H1 (cell line): ENCODE measurements around the gene KRTAP10-5.

Source experiments
- CBX8 ChIP-seq: fragments of 300-800, 300-1000 bp; sonication (generic); IDR thresholded peaks from 2 replicates; pipeline ENCODE4 v1.7.1; 2016; ENCODE audit warnings: low read depth, low read length, borderline replicate concordance
- EP300 ChIP-seq, 2 experiments: IDR thresholded peaks; 1 replicate in 1 of 2; 2 replicates in 1 of 2; pipeline ENCODE4 v1.6.1; 2011 to 2012; ENCODE audit warnings: low read depth in 2 of 2, low read length in 2 of 2, mild to moderate bottlenecking in 2 of 2, borderline replicate concordance in 1 of 2, inconsistent platforms in 1 of 2, moderate library complexity in 1 of 2
- EZH2 ChIP-seq: fragments of 200-600 bp; sonication (generic); IDR thresholded peaks from 2 replicates; pipeline ENCODE4 v1.7.1; 2012; ENCODE audit warnings: low read depth, mild to moderate bottlenecking, moderate library complexity, low read length, inconsistent platforms; ENCODE audit not compliant: severe bottlenecking
- GTF2F1 ChIP-seq: IDR thresholded peaks from 2 replicates; pipeline ENCODE4 v1.6.1; 2012; ENCODE audit warnings: low read depth, low read length, improper control_type of control experiment, borderline replicate concordance
- HDAC2 ChIP-seq, 2 experiments: fragments of 300-600 bp in 1 of 2; sonication (generic) in 1 of 2; IDR thresholded peaks; 2 replicates each; pipeline ENCODE4 v1.6.1; 2011 to 2012; ENCODE audit warnings: low read depth in 2 of 2, low read length in 2 of 2, mild to moderate bottlenecking in 2 of 2, moderate library complexity in 2 of 2, borderline replicate concordance in 1 of 2, inconsistent platforms in 1 of 2
- JUN ChIP-seq: IDR thresholded peaks from 2 replicates; pipeline ENCODE4 v1.6.1; 2011; ENCODE audit warnings: low read depth, mild to moderate bottlenecking, improper control_type of control experiment, low read length
- POLR2AphosphoS5 ChIP-seq: IDR thresholded peaks from 2 replicates; pipeline ENCODE4 v1.6.1; 2011; ENCODE audit warnings: low read depth, low read length
- RFX5 ChIP-seq: IDR thresholded peaks from 2 replicates; pipeline ENCODE4 v1.6.1; 2011; ENCODE audit warnings: low read depth, low read length, improper control_type of control experiment, borderline replicate concordance
- TF ChIP-seq, protein P1 (sequence below), 3 experiments: IDR thresholded peaks; 1 replicate in 2 of 3; 2 replicates in 1 of 3; pipeline versions ENCODE4 v1.5.1 to v1.6.1; 2011; ENCODE audit warnings: low read length in 3 of 3, mild to moderate bottlenecking in 3 of 3, inconsistent platforms in 2 of 3, low read depth in 1 of 3, moderate library complexity in 1 of 3; ENCODE audit not compliant: insufficient read depth in 1 of 3; ENCODE audit errors: control extremely low read depth in 1 of 3
- TF ChIP-seq, protein P2 (sequence below): IDR thresholded peaks from 2 replicates; pipeline ENCODE4 v1.6.1; 2011; ENCODE audit warnings: low read length, improper control_type of control experiment

DNA sequence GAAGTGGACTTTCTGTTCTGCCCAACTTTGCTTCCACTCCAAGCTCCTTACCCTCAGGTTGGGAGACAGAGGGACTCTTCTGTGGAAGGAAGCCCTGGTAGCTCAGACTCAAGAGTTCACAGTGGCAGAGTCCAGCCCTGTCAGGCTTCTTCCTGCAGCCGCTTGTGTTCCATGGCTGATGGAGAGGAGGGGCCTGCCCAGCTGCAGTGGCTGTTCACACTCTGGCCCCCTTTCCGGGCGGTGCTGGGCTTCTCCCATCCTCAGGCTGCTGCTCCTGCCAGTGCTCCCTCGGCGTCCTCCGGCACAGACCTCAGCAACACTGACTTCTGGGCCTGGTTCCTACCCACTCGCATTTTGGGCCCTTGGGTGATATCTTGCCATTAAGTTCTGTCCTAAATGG lies 44.4 kb downstream of the KRTAP10-5 start:
- TF ChIP-seq, protein P1, sequence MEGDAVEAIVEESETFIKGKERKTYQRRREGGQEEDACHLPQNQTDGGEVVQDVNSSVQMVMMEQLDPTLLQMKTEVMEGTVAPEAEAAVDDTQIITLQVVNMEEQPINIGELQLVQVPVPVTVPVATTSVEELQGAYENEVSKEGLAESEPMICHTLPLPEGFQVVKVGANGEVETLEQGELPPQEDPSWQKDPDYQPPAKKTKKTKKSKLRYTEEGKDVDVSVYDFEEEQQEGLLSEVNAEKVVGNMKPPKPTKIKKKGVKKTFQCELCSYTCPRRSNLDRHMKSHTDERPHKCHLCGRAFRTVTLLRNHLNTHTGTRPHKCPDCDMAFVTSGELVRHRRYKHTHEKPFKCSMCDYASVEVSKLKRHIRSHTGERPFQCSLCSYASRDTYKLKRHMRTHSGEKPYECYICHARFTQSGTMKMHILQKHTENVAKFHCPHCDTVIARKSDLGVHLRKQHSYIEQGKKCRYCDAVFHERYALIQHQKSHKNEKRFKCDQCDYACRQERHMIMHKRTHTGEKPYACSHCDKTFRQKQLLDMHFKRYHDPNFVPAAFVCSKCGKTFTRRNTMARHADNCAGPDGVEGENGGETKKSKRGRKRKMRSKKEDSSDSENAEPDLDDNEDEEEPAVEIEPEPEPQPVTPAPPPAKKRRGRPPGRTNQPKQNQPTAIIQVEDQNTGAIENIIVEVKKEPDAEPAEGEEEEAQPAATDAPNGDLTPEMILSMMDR (IDR thresholded peaks at IDR 0.05; ENCODE audit: control extremely low read depth in 1 of 3, insufficient read depth in 1 of 3, low read depth in 1 of 3, low read length in 3 of 3) = no peak
- no peak for TF ChIP-seq POLR2AphosphoS5
- TF ChIP-seq RFX5 = no peak
- no peak for TF ChIP-seq CBX8
- TF ChIP-seq EP300 (IDR thresholded peaks at IDR 0.05; ENCODE audit: borderline replicate concordance in 1 of 2, low read depth in 2 of 2, low read length in 2 of 2) = no peak
- TF ChIP-seq, protein P2, sequence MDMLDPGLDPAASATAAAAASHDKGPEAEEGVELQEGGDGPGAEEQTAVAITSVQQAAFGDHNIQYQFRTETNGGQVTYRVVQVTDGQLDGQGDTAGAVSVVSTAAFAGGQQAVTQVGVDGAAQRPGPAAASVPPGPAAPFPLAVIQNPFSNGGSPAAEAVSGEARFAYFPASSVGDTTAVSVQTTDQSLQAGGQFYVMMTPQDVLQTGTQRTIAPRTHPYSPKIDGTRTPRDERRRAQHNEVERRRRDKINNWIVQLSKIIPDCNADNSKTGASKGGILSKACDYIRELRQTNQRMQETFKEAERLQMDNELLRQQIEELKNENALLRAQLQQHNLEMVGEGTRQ = no peak
- no peak for TF ChIP-seq JUN
- TF ChIP-seq HDAC2 (IDR thresholded peaks at IDR 0.05; ENCODE audit: borderline replicate concordance in 1 of 2, low read depth in 2 of 2, low read length in 2 of 2) = no peak
- TF ChIP-seq GTF2F1 = no peak
- no peak for TF ChIP-seq EZH2
